ENCODE measurements around the gene ARHGEF6. TPM values are rescaled to one million over a fixed set of nuclear protein-coding genes. Genes with fewer than 3 reads are reported as not detected.
"Not testable (repeated sequence)": the region's sequence is repeated elsewhere in the genome, so short reads cannot be mapped to it uniquely, and the experiment has no call there.

The ARHGEF6 gene
- total RNA-seq, 1 donor from 2014 or later, result 1.6 TPM

- DNase-seq (ENCODE audit: low read depth), result no peak
- no peak for TF ChIP-seq CTCF (IDR thresholded peaks at IDR 0.05; ENCODE audit: insufficient read depth, low read length, poor library complexity, severe bottlenecking)
- Histone ChIP-seq H3K4me3 (ENCODE audit: low read depth, low read length) (no peak overlapping the region), H3K27me3 (ENCODE audit: control insufficient read depth, insufficient read depth, low read length) (no peaks in the 10 kb centered on the region), H3K36me3 (ENCODE audit: control insufficient read depth, insufficient read depth, low read length) (no peaks in the 10 kb centered on the region)
Measured at GRCh38 chrX:136779346-136779781, 1.4 kb downstream of the ARHGEF6 start.

- Histone ChIP-seq H3K36me3 (ENCODE audit: control insufficient read depth, insufficient read depth, low read length) (no peaks in the 10 kb centered on the region), H3K4me3 (ENCODE audit: low read depth, low read length) (no peak overlapping the region), H3K27me3 (ENCODE audit: control insufficient read depth, insufficient read depth, low read length) (no peaks in the 10 kb centered on the region)
- no peak for TF ChIP-seq CTCF (IDR thresholded peaks at IDR 0.05; ENCODE audit: insufficient read depth, low read length, poor library complexity, severe bottlenecking)
- DNase-seq (ENCODE audit: low read depth), result no peak
Measured at GRCh38 chrX:136778916-136779315, 1.8 kb downstream of the ARHGEF6 start.

GRCh38 chrX:136778020-136778419 is 2.7 kb downstream of the ARHGEF6 start:
- Histone ChIP-seq H3K36me3 (ENCODE audit: control insufficient read depth, insufficient read depth, low read length) (no peaks in the 10 kb centered on the region), H3K4me3 (ENCODE audit: low read depth, low read length) (no peak overlapping the region), H3K27me3 (ENCODE audit: control insufficient read depth, insufficient read depth, low read length) (no peaks in the 10 kb centered on the region)
- TF ChIP-seq CTCF (IDR thresholded peaks at IDR 0.05; ENCODE audit: insufficient read depth, low read length, poor library complexity, severe bottlenecking), result no peak
- DNase-seq (ENCODE audit: low read depth), result no peak

GRCh38 chrX:136773648-136774047 is 7.1 kb downstream of the ARHGEF6 start:
- H3K36me3 ChIP-seq (ENCODE audit: control insufficient read depth, insufficient read depth, low read length), result no peaks in the 10 kb centered on the region
- no peak overlapping the region for H3K4me3 ChIP-seq (ENCODE audit: low read depth, low read length)
- no peak for TF ChIP-seq CTCF (IDR thresholded peaks at IDR 0.05; ENCODE audit: insufficient read depth, low read length, poor library complexity, severe bottlenecking)
- no peaks in the 10 kb centered on the region for H3K27me3 ChIP-seq (ENCODE audit: control insufficient read depth, insufficient read depth, low read length)
- DNase-seq (ENCODE audit: low read depth), result no peak

- DNase-seq (ENCODE audit: low read depth); H3K4me3 ChIP-seq (ENCODE audit: low read depth, low read length); H3K36me3 ChIP-seq (ENCODE audit: control insufficient read depth, insufficient read depth, low read length): not testable (repeated sequence)
Measured at GRCh38 chrX:136771869-136772268, 8.9 kb downstream of the ARHGEF6 start.

GRCh38 chrX:136768469-136769084 is 12.2 kb downstream of the ARHGEF6 start:
- Histone ChIP-seq H3K4me3 (ENCODE audit: low read depth, low read length) (no peak overlapping the region), H3K27me3 (ENCODE audit: control insufficient read depth, insufficient read depth, low read length) (no peaks in the 10 kb centered on the region), H3K36me3 (ENCODE audit: control insufficient read depth, insufficient read depth, low read length) (no peaks in the 10 kb centered on the region)
- DNase-seq (ENCODE audit: low read depth), result no peak
- no peak for TF ChIP-seq CTCF (IDR thresholded peaks at IDR 0.05; ENCODE audit: insufficient read depth, low read length, poor library complexity, severe bottlenecking)

More at GRCh38 chrX:136771869-136772268, 8.9 kb downstream of the ARHGEF6 start:
- H3K27me3 ChIP-seq (ENCODE audit: control insufficient read depth, insufficient read depth, low read length), result not testable (repeated sequence)
